EL (cell line): ENCODE data around the gene EVI5L.

Experiments
- DNase-seq: peaks from one replicate; pipeline ENCODE4 v3.0.0-alpha.2; 2016

EVI5L gene

DNA sequence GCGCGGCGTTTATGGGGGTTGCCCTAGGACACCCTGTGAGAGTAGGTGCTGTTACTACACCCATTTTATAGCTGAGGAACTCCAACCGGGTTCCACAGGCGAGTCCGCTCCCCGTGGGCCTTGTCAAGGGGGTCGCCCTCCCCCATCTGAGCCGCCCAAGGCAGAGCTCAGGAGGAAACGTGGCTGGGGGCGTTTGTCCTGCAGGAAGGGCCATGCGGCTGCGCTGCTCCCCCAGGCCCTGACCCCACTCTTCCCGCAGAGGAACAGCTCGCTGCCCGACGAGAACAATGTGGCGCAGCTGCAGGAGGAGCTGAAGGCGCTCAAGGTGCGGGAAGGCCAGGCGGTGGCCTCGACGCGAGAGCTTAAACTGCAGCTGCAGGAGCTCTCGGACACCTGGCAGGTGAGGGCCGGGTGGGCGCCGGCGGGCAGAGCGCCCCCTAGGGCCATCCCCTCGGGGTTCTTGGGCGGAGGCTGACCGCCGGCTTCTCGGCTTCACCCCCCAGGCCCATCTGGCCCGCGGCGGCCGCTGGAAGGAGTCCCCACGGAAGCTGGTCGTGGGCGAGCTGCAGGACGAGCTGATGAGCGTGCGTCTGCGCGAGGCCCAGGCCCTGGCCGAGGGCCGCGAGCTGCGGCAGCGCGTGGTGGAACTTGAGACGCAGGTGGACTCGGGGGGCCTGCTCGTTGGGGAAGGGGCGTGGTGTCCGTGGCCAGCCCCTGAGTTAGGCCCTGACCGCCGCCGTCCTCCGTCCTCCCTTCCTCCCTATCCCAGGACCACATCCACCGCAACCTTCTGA, 31.8 kb downstream of the EVI5L start:
- no peak for DNase-seq

DNA sequence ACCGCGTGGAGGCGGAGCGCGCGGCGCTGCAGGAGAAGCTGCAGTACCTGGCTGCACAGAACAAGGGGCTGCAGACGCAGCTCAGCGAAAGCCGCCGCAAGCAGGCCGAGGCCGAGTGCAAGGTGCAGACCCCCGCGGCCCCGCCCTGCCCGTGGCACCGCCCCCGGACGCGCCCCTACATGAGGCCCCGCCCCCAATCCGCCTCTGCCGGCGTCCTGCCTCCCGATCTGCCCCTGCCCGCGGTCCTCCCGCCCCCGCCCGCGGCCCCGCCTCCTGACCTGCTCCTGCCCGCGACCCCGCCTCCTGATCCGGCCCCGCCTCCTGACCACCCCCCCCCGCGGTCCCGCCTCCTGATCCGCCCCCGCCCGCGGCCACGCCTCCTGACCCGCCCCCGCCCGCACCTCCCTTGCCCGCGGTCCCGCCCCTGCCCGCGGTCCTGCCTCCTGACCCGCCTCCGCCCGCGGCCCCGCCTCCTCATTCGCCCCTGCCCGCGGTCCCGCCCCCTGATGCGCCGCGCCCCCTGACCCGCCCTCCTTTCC, 32.5 kb downstream of the EVI5L start:
- no peak for DNase-seq

DNA sequence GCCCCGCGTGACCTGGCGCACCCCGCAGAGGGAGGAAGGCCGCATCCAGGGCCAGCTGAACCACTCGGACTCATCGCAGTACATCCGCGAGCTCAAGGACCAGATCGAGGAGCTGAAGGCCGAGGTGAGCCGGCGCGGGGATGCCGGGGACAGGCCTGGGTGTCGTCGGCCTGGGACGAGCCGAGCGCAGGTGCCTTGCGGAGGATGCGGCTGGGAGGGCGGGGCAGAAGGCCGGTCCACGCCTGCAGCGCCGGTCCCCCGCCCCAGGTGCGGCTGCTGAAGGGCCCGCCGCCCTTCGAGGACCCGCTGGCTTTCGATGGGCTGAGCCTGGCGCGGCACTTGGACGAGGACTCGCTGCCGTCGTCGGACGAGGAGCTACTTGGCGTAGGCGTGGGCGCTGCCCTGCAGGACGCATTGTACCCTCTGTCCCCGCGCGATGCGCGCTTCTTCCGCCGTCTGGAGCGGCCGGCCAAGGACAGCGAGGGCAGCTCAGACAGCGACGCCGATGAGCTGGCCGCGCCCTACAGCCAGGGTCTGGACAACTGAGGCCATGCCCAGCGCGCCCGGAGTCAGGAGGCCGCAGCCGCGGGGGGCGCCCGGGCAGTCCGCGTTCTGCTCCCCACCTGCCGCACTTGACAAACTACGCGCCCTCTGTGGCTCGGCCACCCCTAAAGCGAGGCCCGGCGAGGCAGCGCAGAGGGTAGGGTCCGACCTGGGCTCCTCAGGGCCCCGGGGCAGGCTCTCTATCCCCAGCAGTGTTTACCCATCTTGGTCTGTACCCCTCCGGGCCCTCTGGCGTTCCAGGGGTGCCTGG, 33.3 kb downstream of the EVI5L start:
- DNase-seq: no peak

DNA sequence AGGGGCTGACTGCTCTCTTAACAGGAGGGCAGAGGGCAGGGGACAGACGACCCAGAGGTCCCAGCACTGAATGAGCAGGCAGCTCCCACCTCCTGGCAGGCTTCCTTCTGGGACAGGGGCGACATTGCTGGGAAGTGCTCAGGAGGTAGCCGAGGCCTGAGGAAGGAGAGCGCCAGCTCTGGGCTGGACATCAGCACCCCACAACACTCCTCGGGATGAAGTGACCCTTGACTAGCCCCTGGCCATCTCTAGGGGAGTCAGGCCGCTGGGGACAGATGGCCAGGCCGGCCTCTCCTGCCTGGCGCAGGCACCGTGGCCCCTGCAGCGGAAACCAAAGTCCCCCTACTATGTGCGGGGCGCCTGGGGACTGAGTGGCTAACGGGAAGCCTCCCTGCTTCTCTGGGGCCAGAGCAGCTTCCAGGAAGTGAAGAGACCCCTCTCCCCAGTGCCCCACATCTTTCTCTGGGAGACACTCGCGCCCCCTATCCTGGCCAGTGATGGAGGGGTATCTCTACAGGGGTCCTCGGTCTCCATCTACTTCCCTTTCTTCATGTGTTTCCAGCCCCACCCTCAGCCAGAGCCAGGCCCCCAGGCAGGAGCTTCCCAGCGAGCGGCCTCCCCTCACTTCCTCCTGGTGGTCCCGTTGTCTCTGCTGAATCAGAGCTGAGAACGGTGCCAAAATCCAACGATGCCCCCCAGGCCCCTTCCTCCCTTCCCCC, 34.1 kb downstream of the EVI5L start:
- DNase-seq: no peak

DNA sequence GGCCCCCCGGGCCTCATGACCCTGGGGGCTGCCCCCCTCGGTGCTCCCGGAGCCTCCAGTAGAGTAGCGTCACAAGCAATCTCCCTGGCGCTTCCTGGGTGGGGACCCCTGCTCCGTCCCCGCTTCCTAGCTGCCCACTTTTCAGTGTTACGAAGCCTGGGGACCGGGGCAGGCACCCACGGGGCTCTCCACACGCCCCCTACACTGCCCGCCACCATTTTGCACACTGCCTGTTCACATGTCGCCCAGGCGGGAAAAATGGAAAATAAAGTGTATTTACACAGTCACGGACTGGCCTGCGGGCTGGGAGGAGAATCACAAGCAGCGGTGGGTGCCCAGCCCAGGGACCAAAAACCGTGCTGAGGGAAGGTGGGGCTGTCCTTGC, 34.7 kb downstream of the EVI5L start:
- no peak for DNase-seq

DNA sequence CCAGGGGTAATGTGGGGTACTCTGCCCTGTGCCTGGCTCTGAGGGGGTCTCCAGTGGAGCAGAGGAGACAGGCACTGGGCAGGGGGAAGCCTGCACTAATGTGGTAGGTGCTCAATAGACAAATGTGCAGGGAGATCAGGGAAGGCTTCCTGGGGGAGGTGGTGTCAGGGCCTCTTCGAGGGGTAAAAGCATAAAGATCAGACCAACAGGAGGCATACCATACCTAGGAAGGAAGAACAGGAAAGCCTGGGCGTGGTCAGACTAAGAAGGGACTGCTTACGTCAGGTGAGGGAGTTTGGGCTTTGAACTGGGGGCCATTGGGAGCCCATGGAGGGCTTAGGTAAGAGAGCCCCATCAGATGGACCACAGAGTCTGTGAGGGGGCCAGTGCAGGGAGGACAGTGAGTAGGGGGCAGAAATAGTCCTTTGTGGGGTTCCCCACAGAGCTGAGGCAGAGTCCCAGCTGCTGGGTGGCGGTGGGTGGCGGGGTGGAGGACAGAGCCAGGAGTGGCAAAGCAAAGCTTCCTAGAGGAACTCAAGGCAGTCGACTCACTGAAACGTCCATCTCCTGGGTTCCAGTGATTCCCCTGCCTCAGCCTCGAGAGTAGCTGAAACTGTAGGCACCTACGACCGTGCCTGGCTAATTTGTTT, 35.4 kb downstream of the EVI5L start:
- DNase-seq: no peak

DNA sequence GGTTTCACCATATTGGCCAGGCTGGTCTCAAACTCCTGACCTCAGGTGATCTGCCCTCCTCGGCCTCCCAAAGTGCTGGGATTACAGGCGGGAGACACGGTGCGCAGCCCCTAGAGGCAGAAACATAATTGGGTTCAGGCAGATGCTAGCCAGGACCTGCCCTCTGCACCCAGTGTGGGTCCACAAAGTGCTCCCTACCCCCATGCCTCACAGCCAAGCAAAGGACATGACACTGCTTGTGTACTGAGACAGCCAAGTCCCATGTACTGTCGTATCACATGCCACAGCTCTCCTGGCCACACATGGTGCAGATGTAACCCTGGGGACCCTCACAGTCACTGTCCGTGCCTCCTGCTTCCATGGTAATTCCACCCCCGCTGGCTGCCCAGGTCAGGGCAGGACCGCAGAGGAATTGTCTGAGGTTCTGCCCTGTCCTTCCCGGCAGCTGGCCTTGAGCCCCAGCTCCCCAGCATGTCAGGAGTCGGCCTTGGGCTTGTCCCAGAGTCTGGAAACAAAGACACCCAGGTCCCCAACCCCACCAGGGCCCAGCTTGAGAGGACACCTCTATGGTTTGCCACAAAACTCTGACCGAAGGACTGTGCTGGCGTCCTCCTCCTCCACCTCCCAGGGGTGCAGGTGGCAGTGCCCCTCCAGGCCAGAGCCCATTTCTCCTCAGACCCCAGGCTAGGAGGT, 36.5 kb downstream of the EVI5L start:
- no peak for DNase-seq

DNA sequence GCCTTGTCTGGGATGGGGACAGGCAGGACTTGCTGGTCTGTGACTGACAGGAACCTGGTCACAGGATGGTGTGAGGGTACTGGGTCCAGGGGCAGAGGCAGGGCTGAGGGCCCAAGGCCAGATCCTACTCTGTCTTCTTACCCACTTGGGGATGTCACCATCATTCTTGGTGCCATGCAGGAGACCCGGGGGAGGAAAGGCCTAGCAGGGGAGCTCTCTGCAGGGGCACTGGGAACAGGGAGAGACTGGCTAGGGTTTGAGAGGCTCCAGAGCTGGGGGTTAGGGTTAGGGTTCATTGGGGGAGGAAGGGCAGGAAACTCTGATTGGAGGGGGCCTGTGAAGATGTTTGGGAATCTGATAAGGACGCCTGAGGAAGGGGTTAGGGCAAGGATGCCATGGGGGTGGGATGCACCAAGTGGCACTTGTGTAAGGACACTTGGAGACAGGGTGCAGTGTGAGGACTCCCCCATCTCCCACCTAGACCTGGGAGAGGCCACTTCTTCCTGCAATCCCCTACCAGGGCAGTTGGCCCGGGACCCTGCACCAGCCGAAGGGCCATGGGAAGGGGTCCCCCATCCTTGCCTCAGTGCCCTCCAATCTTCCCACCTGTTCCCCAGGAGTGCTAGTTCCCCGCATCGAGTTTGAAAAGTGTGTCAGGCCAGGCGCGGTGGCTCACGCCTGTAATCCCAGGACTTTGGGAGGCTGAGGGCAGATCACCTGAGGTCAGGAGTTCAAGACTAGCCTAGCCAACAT, 37.2 kb downstream of the EVI5L start:
- DNase-seq: no peak

DNA sequence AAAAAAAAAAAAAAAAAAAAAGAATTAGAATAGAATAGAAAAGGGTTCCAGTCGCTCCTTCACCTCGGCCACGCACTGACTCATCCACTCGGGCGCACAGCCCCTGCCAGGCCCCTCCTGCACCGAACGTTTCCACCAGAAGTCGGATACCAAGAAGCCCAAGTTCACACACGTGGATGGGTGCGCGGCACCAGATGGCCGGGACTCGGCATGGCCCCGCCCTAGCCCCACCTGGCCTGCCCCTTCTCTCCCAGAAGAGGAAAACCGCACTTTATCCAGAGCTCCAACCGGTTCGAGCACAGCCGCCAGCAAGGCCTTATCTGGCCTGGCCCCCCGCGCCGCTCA, 38.3 kb downstream of the EVI5L start:
- peak; percentile 21 for DNase-seq

DNA sequence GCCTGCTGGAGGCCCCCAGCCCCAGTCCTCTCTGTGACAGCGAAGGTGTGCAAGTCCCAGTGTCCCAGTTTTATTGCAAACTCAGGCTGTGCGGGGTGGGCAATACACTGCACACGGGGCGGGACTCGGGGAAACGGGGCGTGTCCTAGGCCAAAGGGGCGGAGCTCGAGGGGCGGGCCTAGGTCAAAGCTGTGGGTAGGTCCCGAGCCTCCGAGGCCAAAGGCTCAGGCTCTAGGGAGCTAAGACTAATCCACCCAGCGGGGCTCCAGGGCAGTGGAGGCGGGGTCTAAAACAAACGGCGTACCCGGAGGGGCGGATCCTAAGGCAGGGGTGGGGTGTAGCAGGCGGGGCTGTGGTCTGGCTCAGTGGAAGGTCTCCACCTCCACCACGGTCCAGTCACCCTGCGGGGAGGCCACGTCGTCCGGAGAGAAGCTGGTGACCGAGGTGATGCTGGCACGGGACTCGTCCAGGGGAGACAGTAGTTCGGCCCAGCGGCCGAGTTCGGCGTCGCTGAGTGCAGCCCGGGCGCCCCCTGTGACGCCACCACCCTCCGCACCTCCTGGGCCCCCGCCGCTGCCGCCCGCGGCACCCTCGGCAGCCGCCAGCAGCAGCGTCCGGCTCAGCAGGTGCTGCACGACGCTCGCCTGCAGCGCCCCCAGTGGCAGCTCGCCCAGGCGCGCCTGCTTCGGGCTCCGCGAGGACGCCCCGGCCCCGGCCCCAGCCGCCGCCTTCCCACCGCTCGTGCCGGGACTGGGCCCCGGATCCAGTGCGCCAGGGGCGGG, 38.8 kb downstream of the EVI5L start:
- DNase-seq: peak; percentile 88

DNA sequence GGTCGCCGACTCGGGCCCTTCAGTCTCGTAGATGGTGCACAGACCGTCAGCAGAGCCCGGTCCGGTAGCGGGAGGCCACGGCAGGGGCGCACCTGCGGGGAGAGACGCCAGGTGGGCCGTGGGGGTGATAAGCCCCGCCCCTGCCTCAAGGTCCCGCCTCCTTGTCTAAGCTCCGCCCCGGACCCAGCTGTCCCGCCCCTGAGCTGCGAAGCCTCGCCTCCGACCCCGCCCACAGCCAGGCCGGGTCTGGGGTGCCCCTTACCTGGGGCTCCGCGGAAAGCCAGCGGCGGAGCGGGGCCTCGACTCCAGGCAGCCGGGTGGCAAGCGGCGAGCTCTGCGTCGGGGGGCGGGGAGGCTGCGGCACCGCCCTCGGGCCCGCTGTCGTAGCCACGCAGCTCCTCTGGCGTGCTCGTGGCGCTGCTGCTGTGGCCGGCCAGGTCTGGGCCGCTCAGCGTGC, 39.5 kb downstream of the EVI5L start:
- peak; percentile 55 for DNase-seq

DNA sequence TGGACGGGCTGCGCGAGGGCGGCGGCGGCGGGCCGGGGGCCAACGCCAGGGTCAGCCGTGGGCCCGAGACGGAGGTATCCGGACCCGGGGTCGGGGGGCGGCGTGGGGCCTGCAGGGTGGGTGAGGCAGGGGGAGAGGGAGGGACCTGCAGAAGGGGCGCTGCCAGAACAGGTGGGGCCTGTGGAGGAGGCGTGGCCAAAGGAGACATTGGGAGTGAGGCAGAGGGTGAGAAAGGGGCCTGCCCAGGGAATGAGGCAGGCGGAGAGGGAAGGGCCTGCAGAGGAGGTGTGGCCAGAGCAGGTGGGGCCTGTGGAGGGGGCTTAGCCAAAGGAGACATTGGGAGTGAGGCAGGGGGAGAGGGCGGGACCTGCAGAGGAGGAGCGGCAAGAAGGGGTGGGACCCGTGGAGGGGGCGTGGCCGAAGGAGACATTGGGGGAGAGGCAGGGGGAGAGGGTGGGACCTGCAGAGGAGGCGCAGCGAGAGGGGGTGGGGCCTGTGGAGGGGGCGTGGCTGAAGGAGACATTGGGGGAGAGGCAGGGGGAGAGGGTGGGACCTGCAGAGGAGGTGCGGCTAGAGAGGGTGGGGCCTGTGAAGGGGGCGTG, 40.0 kb downstream of the EVI5L start:
- DNase-seq: peak; percentile 46

DNA sequence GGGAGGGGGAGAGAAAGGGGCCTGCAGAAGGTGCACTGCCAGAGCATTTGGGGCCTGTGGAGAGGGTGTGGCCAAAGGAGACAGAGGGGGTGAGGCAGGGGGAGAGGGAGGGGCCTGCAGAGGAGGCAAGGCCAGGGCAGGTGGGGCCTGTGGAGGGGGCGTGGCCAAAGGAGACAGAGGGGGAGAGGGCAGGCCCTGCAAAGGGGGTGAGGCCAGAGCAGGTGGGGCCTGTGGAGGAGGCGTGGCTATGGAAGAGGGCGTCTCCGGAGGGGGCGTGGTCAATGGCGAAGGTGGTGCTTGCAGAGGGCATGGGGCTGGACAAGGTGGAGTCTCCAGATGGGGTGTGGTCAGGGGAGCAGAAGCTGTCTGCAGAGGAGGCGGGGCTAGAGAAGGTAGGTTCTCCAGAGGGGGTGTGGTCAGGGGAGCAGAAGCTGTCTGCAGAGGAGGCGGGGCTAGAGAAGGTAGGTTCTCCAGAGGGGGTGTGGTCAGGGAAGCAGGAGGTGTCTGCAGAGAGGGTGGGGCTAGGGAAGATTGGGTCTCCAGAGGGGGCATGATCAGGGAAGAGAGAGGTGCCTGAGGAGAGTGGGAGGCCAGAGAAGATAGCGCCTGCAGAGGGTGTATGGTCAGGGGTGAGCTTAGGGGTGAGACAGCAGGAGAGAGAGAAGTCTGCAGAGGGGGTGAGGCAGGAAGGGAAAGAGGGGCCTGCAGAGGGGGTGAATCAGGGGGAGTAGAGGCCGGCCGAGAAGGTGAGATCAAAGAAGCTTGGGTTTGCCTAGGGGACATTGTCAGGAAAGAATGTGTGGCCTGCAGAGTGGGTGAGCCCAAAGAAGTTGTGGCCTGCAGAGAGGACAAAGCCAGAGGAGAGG, 40.8 kb downstream of the EVI5L start:
- peak; percentile 60 for DNase-seq

DNA sequence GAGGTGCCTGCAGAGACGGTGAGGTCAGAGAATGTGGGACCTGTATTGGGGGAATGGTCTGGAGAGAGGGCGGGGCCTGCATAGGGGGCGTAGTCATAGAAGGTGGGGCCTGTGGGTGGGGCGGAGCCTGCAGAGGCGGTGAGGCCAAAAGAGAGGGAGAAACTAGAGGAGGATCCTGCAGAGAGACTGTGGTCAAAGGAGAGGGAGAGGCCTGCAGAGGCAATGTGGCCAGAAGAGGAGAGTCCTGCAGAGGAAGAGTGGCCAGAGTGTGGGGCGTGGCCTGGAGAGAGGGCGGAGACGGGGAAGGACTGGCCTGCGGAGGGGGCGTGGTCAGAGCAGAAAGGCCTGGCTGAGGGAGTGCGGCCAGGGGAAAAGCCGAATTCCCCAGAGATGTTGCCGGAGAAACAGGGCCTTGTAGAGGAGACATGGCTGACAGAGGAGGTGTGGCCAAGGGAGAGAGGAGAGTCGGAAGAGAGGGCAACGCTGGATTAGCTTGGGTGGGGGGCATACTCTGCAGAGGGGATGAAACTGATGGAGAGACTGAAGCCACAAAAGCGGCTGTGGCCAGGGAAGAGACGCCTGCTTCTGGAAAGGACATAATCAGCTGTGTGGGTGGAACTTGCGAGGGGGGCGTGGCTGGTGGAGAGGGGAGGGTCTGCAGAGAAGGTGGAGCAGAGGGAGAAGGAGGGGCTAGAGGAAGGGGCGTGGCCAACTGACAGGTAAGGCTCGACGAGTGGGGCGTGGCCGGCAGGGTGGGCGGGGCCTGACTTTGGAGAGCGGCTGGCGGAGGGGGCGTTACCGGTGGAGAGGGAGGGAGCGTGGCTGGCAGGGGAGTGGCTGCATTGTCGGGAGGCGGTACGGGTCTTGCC, 41.7 kb downstream of the EVI5L start:
- peak; percentile 93 for DNase-seq

DNA sequence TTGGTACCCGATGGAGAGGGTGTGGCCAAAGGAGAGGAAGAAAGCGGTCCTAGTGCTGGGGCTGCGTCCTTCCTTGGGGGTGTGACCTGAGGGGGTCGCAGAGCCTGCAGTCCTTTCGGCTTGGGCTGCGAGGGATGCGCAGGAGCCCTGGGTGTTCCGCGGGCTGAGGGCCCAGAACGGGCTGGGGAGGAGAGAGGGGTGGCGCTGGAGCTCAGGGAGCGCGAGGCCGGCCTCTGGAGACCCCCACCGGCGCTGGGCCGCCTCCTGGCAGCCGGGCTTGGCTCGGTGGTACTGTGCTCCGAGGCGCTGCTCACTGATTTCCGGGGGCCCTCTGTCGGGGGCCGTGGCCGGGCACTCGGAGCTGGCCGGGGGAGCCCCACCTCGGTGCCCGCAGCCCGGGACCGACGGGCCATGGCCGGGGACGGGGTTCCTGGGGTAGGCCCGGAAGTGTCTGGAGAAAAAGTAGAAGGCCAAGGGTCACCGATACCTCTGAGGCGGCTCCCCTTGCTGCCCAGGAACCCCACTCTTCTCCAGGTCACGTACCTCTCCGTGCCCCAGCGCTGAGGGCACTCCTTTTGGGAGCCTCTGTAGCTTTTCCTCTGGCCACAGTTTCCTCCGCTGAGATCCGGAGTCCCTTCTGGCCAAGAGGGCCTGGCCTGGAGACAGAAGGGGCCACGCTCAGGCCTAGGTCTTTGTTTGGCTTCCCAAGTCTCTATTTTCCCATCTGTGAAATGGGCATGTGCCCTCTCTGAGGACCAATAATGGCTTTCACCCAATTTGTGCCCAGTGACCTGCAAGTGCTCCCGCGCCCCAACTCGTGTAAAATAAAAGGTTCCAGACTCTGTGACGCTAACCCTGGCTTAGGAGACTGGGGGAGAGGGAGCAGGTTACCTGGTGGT, 42.5 kb downstream of the EVI5L start:
- no peak for DNase-seq

DNA sequence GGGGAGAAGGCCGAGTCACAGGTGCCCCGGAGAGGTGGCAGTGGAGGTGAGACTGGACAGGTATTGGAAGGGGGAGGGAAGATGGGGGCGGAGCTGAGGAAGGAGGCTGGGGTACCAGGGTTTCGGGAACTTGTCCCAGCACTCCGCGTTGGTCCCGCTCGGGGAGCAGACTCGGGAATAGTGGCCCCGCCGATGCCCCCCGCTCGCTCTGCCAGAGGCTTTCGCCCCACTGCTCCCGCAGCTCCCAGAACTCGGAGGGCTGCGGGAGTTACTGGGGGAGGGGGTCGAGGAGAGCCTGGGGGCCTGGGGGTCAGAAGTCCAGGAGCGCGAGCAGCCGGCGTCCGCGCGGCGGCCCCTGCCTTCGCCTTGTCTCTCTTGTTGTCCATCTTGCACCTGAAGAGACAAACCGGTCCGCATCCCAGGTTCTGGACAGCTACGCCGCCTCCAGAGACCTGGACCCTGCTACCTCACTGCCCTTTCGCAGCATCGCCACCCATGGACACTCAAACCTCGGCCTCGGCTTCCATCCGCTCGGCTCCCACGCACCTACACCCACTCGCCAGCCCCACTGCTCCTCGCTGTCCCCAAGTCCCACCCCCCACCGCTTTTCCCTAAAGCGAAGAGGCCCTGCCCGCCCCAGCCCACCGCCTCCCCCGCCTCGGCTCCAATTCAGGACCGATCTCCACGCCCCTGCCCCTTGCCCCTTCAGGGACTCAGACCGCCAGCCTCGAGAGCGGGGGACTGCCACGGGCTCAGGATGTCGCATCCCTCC, 43.5 kb downstream of the EVI5L start:
- DNase-seq: no peak
